H9 (cell line): Measurements from ENCODE around the gene TMSB15B. TPM values are rescaled to one million over a fixed set of nuclear protein-coding genes. Genes with fewer than 3 reads are reported as not detected.

Experiments used
- total RNA-seq: library from RNA; stranded (reverse); gene quantifications from 2 replicates; pipeline ENCODE4 v1.2.1, GENCODE V29; 2021

TMSB15B gene
- total RNA-seq, 1 experiment from 2014 or later = 9.6 TPM

Other genes with a start within 250 kb of the TMSB15B start
- gene PLP1, start 185.8 kb upstream of the TMSB15B start, total RNA-seq = 86.3 and 88.3 TPM in 2 replicates
- 0.15 and 0.31 TPM in 2 replicates for gene RAB9B, start 130.4 kb upstream of the TMSB15B start, total RNA-seq
- 0.26 TPM in 1 of 2 replicates, not detected in the other for gene H2BW1, start 51.1 kb downstream of the TMSB15B start, total RNA-seq
- gene H2BW2, start 77.3 kb downstream of the TMSB15B start, total RNA-seq = not detected in 2 replicates
- gene TMSB15C, start 113.6 kb downstream of the TMSB15B start, total RNA-seq = 1.8 and 2.0 TPM in 2 replicates
- 1.5 and 1.8 TPM in 2 replicates for gene ZCCHC18, start 149.9 kb downstream of the TMSB15B start, total RNA-seq
- 1.3 and 1.6 TPM in 2 replicates for gene SLC25A53, start 194.4 kb downstream of the TMSB15B start, total RNA-seq
- 12.1 and 14.0 TPM in 2 replicates for gene FAM199X, start 203.8 kb downstream of the TMSB15B start, total RNA-seq